K562 (cell line): ENCODE data around the gene SPINT2. TPM values are rescaled to one million over a fixed set of nuclear protein-coding genes. Genes with fewer than 3 reads are reported as not detected.

ENCODE experiments used
- ASH1L ChIP-seq: fragments of 450-650 bp; IDR thresholded peaks from 2 replicates; pipeline ENCODE4 v1.6.1; 2018; ENCODE audit warnings: borderline replicate concordance, mild to moderate bottlenecking, low read depth; ENCODE audit not compliant: partially characterized antibody
- CREB3L1 ChIP-seq: fragments of 450-650 bp; IDR thresholded peaks from 2 replicates; pipeline ENCODE4 v1.6.1; 2014; ENCODE audit warnings: low read depth, mild to moderate bottlenecking, moderate library complexity, borderline replicate concordance
- HIVEP1 ChIP-seq: fragments of 250-450 bp; sonication (Bioruptor Pico); IDR thresholded peaks from 2 replicates; pipeline ENCODE4 v1.4.0; 2020; ENCODE audit warnings: mild to moderate bottlenecking
- JUNB ChIP-seq: fragments of 450-650 bp; formaldehyde crosslinking; conservative IDR thresholded peaks from 2 replicates; pipeline ENCODE4 v1.4.0; 2020; ENCODE audit warnings: mild to moderate bottlenecking
- POLR2AphosphoS5 ChIP-seq: IDR thresholded peaks from 2 replicates; pipeline ENCODE4 v1.6.1; 2011; ENCODE audit warnings: mild to moderate bottlenecking, low read depth, low read length, moderate library complexity; ENCODE audit not compliant: control insufficient read depth, insufficient read depth
- U2AF2 ChIP-seq: fragments of 200-400 bp; formaldehyde crosslinking; optimal IDR thresholded peaks from 2 replicates; pipeline ENCODE3; 2017; ENCODE audit warnings: low read depth, mild to moderate bottlenecking, low read length
- ZEB2 ChIP-seq: fragments of 450-650 bp; IDR thresholded peaks from 2 replicates; pipeline ENCODE4 v1.6.1; 2016
- polyA plus RNA-seq, 8 experiments: library from polyadenylated mRNA; depleted of rRNA in 4 of 8; stranded (reverse) in 5 of 8; unstranded in 3 of 8; fragments of >200 nt; fragmentation: Nextera tagmentation in 2 of 8; fragmentation: Illumina TruSeq in 1 of 8; extraction: Ambion mirVana in 2 of 8; extraction: Trizol in 1 of 8; gene quantifications; 2 replicates each; pipeline versions ENCODE4 v1.2.1 to v1.2.3, GENCODE V29; 2011 to 2014; ENCODE audit warnings: inconsistent platforms in 1 of 8, missing spikeins in 1 of 8
- total RNA-seq, 7 experiments: library from RNA; depleted of rRNA in 6 of 7; stranded (reverse); fragments of >200 nt in 6 of 7; fragmentation: Illumina TruSeq in 2 of 7; extraction: Trizol in 2 of 7; gene quantifications; 2 replicates each; pipeline versions ENCODE4 v1.2.1 to v1.2.3, GENCODE V29; 2011 to 2021; ENCODE audit warnings: low replicate concordance in 1 of 7
- TF ChIP-seq, protein P1 (sequence below): fragments of 450-650 bp; IDR thresholded peaks from 2 replicates; pipeline ENCODE4 v1.6.1; 2017; ENCODE audit warnings: antibody characterized with exemption, mild to moderate bottlenecking
- TF ChIP-seq, protein P2 (sequence below): sonication (generic); formaldehyde crosslinking; IDR thresholded peaks from 2 replicates; pipeline ENCODE4 v1.8.1; 2023; ENCODE audit warnings: missing genetic modification reagents, mild to moderate bottlenecking, borderline replicate concordance

SPINT2 gene
- total and polyA plus RNA-seq, 9 of the 15 experiments (the other 6 are each of a cell fraction or from before 2014, with no cell fraction given), result 0.65 to 4.5 (median 3.4) TPM

- TF ChIP-seq ASH1L, result no peak
- TF ChIP-seq HIVEP1 (CRISPR knock-in tag), result no peak
- no peak for TF ChIP-seq ZEB2
- TF ChIP-seq, protein P1, sequence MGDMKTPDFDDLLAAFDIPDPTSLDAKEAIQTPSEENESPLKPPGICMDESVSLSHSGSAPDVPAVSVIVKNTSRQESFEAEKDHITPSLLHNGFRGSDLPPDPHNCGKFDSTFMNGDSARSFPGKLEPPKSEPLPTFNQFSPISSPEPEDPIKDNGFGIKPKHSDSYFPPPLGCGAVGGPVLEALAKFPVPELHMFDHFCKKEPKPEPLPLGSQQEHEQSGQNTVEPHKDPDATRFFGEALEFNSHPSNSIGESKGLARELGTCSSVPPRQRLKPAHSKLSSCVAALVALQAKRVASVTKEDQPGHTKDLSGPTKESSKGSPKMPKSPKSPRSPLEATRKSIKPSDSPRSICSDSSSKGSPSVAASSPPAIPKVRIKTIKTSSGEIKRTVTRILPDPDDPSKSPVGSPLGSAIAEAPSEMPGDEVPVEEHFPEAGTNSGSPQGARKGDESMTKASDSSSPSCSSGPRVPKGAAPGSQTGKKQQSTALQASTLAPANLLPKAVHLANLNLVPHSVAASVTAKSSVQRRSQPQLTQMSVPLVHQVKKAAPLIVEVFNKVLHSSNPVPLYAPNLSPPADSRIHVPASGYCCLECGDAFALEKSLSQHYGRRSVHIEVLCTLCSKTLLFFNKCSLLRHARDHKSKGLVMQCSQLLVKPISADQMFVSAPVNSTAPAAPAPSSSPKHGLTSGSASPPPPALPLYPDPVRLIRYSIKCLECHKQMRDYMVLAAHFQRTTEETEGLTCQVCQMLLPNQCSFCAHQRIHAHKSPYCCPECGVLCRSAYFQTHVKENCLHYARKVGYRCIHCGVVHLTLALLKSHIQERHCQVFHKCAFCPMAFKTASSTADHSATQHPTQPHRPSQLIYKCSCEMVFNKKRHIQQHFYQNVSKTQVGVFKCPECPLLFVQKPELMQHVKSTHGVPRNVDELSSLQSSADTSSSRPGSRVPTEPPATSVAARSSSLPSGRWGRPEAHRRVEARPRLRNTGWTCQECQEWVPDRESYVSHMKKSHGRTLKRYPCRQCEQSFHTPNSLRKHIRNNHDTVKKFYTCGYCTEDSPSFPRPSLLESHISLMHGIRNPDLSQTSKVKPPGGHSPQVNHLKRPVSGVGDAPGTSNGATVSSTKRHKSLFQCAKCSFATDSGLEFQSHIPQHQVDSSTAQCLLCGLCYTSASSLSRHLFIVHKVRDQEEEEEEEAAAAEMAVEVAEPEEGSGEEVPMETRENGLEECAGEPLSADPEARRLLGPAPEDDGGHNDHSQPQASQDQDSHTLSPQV, result no peak
- no peak for TF ChIP-seq U2AF2
- TF ChIP-seq POLR2AphosphoS5, result no peak
- TF ChIP-seq, protein P2, sequence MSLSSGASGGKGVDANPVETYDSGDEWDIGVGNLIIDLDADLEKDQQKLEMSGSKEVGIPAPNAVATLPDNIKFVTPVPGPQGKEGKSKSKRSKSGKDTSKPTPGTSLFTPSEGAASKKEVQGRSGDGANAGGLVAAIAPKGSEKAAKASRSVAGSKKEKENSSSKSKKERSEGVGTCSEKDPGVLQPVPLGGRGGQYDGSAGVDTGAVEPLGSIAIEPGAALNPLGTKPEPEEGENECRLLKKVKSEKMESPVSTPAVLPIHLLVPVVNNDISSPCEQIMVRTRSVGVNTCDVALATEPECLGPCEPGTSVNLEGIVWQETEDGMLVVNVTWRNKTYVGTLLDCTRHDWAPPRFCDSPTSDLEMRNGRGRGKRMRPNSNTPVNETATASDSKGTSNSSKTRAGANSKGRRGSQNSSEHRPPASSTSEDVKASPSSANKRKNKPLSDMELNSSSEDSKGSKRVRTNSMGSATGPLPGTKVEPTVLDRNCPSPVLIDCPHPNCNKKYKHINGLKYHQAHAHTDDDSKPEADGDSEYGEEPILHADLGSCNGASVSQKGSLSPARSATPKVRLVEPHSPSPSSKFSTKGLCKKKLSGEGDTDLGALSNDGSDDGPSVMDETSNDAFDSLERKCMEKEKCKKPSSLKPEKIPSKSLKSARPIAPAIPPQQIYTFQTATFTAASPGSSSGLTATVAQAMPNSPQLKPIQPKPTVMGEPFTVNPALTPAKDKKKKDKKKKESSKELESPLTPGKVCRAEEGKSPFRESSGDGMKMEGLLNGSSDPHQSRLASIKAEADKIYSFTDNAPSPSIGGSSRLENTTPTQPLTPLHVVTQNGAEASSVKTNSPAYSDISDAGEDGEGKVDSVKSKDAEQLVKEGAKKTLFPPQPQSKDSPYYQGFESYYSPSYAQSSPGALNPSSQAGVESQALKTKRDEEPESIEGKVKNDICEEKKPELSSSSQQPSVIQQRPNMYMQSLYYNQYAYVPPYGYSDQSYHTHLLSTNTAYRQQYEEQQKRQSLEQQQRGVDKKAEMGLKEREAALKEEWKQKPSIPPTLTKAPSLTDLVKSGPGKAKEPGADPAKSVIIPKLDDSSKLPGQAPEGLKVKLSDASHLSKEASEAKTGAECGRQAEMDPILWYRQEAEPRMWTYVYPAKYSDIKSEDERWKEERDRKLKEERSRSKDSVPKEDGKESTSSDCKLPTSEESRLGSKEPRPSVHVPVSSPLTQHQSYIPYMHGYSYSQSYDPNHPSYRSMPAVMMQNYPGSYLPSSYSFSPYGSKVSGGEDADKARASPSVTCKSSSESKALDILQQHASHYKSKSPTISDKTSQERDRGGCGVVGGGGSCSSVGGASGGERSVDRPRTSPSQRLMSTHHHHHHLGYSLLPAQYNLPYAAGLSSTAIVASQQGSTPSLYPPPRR (CRISPR knock-in tag), result no peak
- TF ChIP-seq JUNB (CRISPR knock-in tag), result no peak
- no peak for TF ChIP-seq CREB3L1
- TF ChIP-seq, all 486 proteins: peak for 0
Observed at GRCh38 chr19:38340927-38341326, 76.6 kb downstream of the SPINT2 start (continued).
